HepG2 (cell line): Measurements from ENCODE around the gene TMEM220. TPM values are rescaled to one million over a fixed set of nuclear protein-coding genes. Genes with fewer than 3 reads are reported as not detected.

Source experiments
- EEA1 ChIP-seq: sonication (generic); formaldehyde crosslinking; IDR thresholded peaks from 2 replicates; pipeline ENCODE4 v1.5.1; 2020; ENCODE audit warnings: mild to moderate bottlenecking, missing genetic modification reagents, borderline replicate concordance
- JUNB ChIP-seq: sonication (generic); formaldehyde crosslinking; IDR thresholded peaks from 2 replicates; pipeline ENCODE4 v1.8.0; 2022; ENCODE audit warnings: missing genetic modification reagents, mild to moderate bottlenecking, borderline replicate concordance
- NR2F2 ChIP-seq: IDR thresholded peaks from 2 replicates; pipeline ENCODE4 v1.6.1; 2012; ENCODE audit warnings: low read depth, inconsistent platforms, borderline replicate concordance
- PHF8 ChIP-seq: sonication (generic); formaldehyde crosslinking; IDR thresholded peaks from 2 replicates; pipeline ENCODE4 v1.5.0; 2020; ENCODE audit warnings: missing genetic modification reagents
- SOX13 ChIP-seq, 3 experiments: fragments of 450-650 bp in 1 of 3; sonication (generic) in 1 of 3; formaldehyde crosslinking in 1 of 3; IDR thresholded peaks in 2 of 3; conservative IDR thresholded peaks in 1 of 3; 2 replicates each; pipeline versions ENCODE4 v1.5.0 to v1.6.1; 2016 to 2020; ENCODE audit warnings: antibody characterized with exemption in 1 of 3, mild to moderate bottlenecking in 1 of 3, missing compliant biosample characterization in 1 of 3, missing genetic modification reagents in 1 of 3, moderate library complexity in 1 of 3
- TSC22D2 ChIP-seq: sonication (generic); formaldehyde crosslinking; IDR thresholded peaks from 2 replicates; pipeline ENCODE4 v1.5.1; 2020; ENCODE audit warnings: missing genetic modification reagents, mild to moderate bottlenecking, borderline replicate concordance
- ZFP36L1 ChIP-seq: sonication (generic); formaldehyde crosslinking; IDR thresholded peaks from 2 replicates; pipeline ENCODE4 v1.8.0; 2022; ENCODE audit warnings: mild to moderate bottlenecking, missing genetic modification reagents, moderate library complexity
- ZNF552 ChIP-seq: sonication (generic); formaldehyde crosslinking; IDR thresholded peaks from 2 replicates; pipeline ENCODE4 v1.9.0; 2022; ENCODE audit warnings: missing genetic modification reagents, mild to moderate bottlenecking, borderline replicate concordance
- ZNF709 ChIP-seq: sonication (generic); formaldehyde crosslinking; IDR thresholded peaks from 2 replicates; pipeline ENCODE4 v1.5.0; 2020; ENCODE audit warnings: mild to moderate bottlenecking, missing genetic modification reagents
- polyA plus RNA-seq, 8 experiments: library from polyadenylated mRNA; depleted of rRNA in 3 of 8; stranded (reverse) in 7 of 8; unstranded in 1 of 8; fragments of >200 nt; fragmentation: Illumina TruSeq in 4 of 8; extraction: Trizol in 4 of 8; gene quantifications; 2 replicates each; pipeline versions ENCODE4 v1.2.1 to v1.2.3, GENCODE V29; 2011 to 2016; ENCODE audit warnings: low read depth in 4 of 8, missing spikeins in 1 of 8, mixed read lengths in 1 of 8; ENCODE audit not compliant: insufficient read depth in 1 of 8
- total RNA-seq, 5 experiments: library from RNA; depleted of rRNA; stranded (reverse); fragments of >200 nt; fragmentation: Illumina TruSeq; extraction: Trizol; gene quantifications; 2 replicates each; pipeline ENCODE4 v1.2.3, GENCODE V29; 2016; ENCODE audit warnings: low read depth in 1 of 5
- TF ChIP-seq, protein P1 (sequence below): sonication (generic); formaldehyde crosslinking; IDR thresholded peaks from 2 replicates; pipeline ENCODE4 v1.4.0; 2020; ENCODE audit warnings: mild to moderate bottlenecking, low read depth, missing genetic modification reagents
- TF ChIP-seq, protein P2 (sequence below): sonication (generic); formaldehyde crosslinking; IDR thresholded peaks from 2 replicates; pipeline ENCODE4 v1.5.1; 2020; ENCODE audit warnings: missing genetic modification reagents, mild to moderate bottlenecking, borderline replicate concordance
- TF ChIP-seq, protein P3 (sequence below): sonication (generic); formaldehyde crosslinking; IDR thresholded peaks from 2 replicates; pipeline ENCODE4 v1.5.0; 2020; ENCODE audit warnings: mild to moderate bottlenecking, missing genetic modification reagents
- TF ChIP-seq, protein P4 (sequence below): fragments of 450-650 bp; IDR thresholded peaks from 2 replicates; pipeline ENCODE4 v1.6.1; 2017; ENCODE audit warnings: mild to moderate bottlenecking
- TF ChIP-seq, protein P5 (sequence below): sonication (generic); formaldehyde crosslinking; IDR thresholded peaks from 2 replicates; pipeline ENCODE4 v1.5.0; 2020; ENCODE audit warnings: missing genetic modification reagents, mild to moderate bottlenecking, borderline replicate concordance
- TF ChIP-seq, protein P6 (sequence below): sonication (generic); formaldehyde crosslinking; IDR thresholded peaks from 2 replicates; pipeline ENCODE4; 2020; ENCODE audit warnings: missing genetic modification reagents, mild to moderate bottlenecking, borderline replicate concordance

TMEM220 gene
- total and polyA plus RNA-seq, 2 of the 13 experiments (the other 11 are each of a cell fraction or from before 2014, with no cell fraction given) = 1.3 to 2.2 TPM

DNA sequence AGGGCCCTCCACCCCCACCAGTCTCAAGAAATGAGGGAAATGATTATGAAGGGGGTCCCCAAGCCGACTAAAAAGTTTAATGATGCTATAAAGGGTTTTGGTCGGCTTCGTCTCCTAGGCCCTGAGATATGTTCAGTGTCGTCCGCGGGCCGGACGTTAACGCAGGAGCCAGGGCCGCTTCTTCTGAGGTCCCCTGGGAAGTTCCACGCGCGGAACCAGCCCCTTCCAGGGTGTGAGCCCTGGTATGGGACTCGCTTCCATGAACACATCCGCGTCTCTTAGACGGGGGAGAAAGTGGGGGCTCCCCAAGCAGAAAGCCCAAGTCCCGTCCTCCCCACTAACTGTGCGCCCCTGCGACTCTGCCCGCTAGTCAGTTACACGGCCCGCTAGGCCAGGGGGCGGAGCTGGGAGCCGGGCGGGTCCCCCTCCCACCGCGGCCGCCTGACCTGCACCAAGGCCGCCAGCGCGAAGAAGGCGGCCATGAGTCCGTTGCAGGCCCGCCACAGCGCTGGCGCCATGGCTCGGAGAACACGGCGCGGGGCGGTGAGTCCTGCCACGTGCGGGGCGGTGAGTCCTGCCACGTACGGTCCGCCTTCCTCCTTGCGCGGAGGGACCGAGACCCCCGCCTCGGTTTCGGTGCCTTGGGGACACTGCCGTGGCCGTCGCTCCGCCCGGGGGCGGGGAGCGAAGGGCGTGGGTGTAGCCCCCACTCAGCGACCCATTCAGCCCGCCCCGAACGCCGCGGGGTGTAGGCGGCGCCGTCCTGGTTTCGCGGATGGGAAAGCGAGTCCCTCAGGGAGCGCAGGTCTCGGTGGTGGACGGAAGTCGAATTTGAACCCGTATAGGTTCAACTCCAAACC, at the start of gene TMEM220 (continued):
- TF ChIP-seq, protein P1, sequence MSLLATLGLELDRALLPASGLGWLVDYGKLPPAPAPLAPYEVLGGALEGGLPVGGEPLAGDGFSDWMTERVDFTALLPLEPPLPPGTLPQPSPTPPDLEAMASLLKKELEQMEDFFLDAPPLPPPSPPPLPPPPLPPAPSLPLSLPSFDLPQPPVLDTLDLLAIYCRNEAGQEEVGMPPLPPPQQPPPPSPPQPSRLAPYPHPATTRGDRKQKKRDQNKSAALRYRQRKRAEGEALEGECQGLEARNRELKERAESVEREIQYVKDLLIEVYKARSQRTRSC (CRISPR knock-in tag) = no peak
- TF ChIP-seq, protein P2, sequence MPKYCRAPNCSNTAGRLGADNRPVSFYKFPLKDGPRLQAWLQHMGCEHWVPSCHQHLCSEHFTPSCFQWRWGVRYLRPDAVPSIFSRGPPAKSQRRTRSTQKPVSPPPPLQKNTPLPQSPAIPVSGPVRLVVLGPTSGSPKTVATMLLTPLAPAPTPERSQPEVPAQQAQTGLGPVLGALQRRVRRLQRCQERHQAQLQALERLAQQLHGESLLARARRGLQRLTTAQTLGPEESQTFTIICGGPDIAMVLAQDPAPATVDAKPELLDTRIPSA = no peak
- TF ChIP-seq TSC22D2 (CRISPR knock-in tag) = peak; percentile 78; the same call in 1 of the 2 replicates
- no peak for TF ChIP-seq SOX13 (IDR thresholded peaks at IDR 0.05)
- peak in 1 of 2 experiments; percentile 9; a peak in 1 of 4 replicates for TF ChIP-seq SOX13 (CRISPR knock-in tag; conservative IDR thresholded peaks at IDR 0.05 in 1 of 2, IDR thresholded peaks at IDR 0.05 in 1 of 2)
- no peak for TF ChIP-seq ZNF709 (CRISPR knock-in tag)
- TF ChIP-seq, protein P3, sequence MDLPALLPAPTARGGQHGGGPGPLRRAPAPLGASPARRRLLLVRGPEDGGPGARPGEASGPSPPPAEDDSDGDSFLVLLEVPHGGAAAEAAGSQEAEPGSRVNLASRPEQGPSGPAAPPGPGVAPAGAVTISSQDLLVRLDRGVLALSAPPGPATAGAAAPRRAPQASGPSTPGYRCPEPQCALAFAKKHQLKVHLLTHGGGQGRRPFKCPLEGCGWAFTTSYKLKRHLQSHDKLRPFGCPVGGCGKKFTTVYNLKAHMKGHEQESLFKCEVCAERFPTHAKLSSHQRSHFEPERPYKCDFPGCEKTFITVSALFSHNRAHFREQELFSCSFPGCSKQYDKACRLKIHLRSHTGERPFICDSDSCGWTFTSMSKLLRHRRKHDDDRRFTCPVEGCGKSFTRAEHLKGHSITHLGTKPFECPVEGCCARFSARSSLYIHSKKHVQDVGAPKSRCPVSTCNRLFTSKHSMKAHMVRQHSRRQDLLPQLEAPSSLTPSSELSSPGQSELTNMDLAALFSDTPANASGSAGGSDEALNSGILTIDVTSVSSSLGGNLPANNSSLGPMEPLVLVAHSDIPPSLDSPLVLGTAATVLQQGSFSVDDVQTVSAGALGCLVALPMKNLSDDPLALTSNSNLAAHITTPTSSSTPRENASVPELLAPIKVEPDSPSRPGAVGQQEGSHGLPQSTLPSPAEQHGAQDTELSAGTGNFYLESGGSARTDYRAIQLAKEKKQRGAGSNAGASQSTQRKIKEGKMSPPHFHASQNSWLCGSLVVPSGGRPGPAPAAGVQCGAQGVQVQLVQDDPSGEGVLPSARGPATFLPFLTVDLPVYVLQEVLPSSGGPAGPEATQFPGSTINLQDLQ (CRISPR knock-in tag) = no peak
- TF ChIP-seq EEA1 (CRISPR knock-in tag) = peak; percentile 78; the same call in 1 of the 2 replicates
- TF ChIP-seq PHF8 (CRISPR knock-in tag) = peak; percentile 90
- TF ChIP-seq, protein P4, sequence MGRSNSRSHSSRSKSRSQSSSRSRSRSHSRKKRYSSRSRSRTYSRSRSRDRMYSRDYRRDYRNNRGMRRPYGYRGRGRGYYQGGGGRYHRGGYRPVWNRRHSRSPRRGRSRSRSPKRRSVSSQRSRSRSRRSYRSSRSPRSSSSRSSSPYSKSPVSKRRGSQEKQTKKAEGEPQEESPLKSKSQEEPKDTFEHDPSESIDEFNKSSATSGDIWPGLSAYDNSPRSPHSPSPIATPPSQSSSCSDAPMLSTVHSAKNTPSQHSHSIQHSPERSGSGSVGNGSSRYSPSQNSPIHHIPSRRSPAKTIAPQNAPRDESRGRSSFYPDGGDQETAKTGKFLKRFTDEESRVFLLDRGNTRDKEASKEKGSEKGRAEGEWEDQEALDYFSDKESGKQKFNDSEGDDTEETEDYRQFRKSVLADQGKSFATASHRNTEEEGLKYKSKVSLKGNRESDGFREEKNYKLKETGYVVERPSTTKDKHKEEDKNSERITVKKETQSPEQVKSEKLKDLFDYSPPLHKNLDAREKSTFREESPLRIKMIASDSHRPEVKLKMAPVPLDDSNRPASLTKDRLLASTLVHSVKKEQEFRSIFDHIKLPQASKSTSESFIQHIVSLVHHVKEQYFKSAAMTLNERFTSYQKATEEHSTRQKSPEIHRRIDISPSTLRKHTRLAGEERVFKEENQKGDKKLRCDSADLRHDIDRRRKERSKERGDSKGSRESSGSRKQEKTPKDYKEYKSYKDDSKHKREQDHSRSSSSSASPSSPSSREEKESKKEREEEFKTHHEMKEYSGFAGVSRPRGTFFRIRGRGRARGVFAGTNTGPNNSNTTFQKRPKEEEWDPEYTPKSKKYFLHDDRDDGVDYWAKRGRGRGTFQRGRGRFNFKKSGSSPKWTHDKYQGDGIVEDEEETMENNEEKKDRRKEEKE = no peak
- TF ChIP-seq NR2F2 = no peak
- TF ChIP-seq, protein P5, sequence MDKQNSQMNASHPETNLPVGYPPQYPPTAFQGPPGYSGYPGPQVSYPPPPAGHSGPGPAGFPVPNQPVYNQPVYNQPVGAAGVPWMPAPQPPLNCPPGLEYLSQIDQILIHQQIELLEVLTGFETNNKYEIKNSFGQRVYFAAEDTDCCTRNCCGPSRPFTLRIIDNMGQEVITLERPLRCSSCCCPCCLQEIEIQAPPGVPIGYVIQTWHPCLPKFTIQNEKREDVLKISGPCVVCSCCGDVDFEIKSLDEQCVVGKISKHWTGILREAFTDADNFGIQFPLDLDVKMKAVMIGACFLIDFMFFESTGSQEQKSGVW (CRISPR knock-in tag) = no peak
- TF ChIP-seq JUNB (CRISPR knock-in tag) = 0 out of 2 replicates have a peak, but pooled peaks have one; percentile 56
- TF ChIP-seq ZFP36L1 (CRISPR knock-in tag) = no peak
- TF ChIP-seq, protein P6, sequence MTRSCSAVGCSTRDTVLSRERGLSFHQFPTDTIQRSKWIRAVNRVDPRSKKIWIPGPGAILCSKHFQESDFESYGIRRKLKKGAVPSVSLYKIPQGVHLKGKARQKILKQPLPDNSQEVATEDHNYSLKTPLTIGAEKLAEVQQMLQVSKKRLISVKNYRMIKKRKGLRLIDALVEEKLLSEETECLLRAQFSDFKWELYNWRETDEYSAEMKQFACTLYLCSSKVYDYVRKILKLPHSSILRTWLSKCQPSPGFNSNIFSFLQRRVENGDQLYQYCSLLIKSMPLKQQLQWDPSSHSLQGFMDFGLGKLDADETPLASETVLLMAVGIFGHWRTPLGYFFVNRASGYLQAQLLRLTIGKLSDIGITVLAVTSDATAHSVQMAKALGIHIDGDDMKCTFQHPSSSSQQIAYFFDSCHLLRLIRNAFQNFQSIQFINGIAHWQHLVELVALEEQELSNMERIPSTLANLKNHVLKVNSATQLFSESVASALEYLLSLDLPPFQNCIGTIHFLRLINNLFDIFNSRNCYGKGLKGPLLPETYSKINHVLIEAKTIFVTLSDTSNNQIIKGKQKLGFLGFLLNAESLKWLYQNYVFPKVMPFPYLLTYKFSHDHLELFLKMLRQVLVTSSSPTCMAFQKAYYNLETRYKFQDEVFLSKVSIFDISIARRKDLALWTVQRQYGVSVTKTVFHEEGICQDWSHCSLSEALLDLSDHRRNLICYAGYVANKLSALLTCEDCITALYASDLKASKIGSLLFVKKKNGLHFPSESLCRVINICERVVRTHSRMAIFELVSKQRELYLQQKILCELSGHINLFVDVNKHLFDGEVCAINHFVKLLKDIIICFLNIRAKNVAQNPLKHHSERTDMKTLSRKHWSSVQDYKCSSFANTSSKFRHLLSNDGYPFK (CRISPR knock-in tag) = 0 out of 2 replicates have a peak, but pooled peaks have one; percentile 46
- peak; percentile 83 for TF ChIP-seq ZNF552 (CRISPR knock-in tag)
